Esophagus muscularis mucosa (tissue), 4 donors: ENCODE data around the gene NRP1. TPM values are rescaled to one million over a fixed set of nuclear protein-coding genes. Genes with fewer than 3 reads are reported as not detected.

Experiments used
- DNase-seq: peaks from one replicate; pipeline ENCODE4 v3.0.0-alpha.2; 2017; ENCODE audit errors: extremely low spot score
- H3K27ac ChIP-seq, 4 donors: fragments of 200-600 bp; sonication (generic); replicated peaks in 1 of 4; 1 replicate in 3 of 4; 2 replicates in 1 of 4; pipeline ENCODE4 v1.5.1; 2016 to 2019; ENCODE audit warnings: mild to moderate bottlenecking in 1 of 4
- H3K27me3 ChIP-seq, 4 donors: fragments of 200-600 bp; sonication (generic); one replicate each; pipeline versions ENCODE4 v1.5.1 to v1.6.0; 2016 to 2019
- H3K36me3 ChIP-seq, 4 donors: fragments of 200-600 bp; sonication (generic); one replicate each; pipeline ENCODE4 v1.5.1; 2016 to 2019
- H3K4me1 ChIP-seq, 4 donors: fragments of 200-600 bp; sonication (generic); one replicate each; pipeline ENCODE4 v1.5.1; 2016 to 2019
- H3K4me3 ChIP-seq, 4 donors: fragments of 200-600 bp; sonication (generic); 1 replicate in 2 of 4; 2 replicates in 2 of 4; pipeline ENCODE4 v1.5.1; 2016 to 2019; ENCODE audit warnings: mild to moderate bottlenecking in 4 of 4, moderate library complexity in 1 of 4
- H3K9me3 ChIP-seq, 4 donors: fragments of 200-600 bp; sonication (generic); 1 replicate in 3 of 4; 2 replicates in 1 of 4; pipeline ENCODE4 v1.5.1; 2016 to 2019
- EP300 ChIP-seq: sonication (generic); formaldehyde crosslinking; IDR thresholded peaks from one replicate; pipeline ENCODE4 v1.6.1; 2017; ENCODE audit warnings: antibody characterized with exemption
- POLR2A ChIP-seq: fragments of 450-650 bp; IDR thresholded peaks from one replicate; pipeline ENCODE4 v1.6.1; 2017; ENCODE audit warnings: antibody characterized with exemption, moderate library complexity, mild to moderate bottlenecking, low read depth
- POLR2AphosphoS5 ChIP-seq, 2 donors: sonication (generic); formaldehyde crosslinking; IDR thresholded peaks; one replicate each; pipeline ENCODE4 v1.6.1; 2017; ENCODE audit warnings: antibody characterized with exemption in 2 of 2
- WGBS: methylation state at CpG from one replicate; pipeline ENCODE4 v1.1.5; 2018; 5-methylcytosine and 5-hydroxymethylcytosine counted together
- intact Hi-C: fragments of 100-400 bp; cut with DNase I; formaldehyde crosslinking; loops from one replicate; pipeline ENCODE4 v1.15.1; 2023
- total RNA-seq, 4 donors: library from RNA; depleted of rRNA; stranded (reverse); fragments of >200 nt; gene quantifications; one replicate each; pipeline versions ENCODE4 v1.1.0 to v1.2.1, GENCODE V29; 2016
- TF ChIP-seq, protein P1 (sequence below), 3 experiments: fragments of 200-600 bp in 2 of 3; fragments of 450-650 bp in 1 of 3; sonication (generic) in 2 of 3; IDR thresholded peaks; one replicate each; pipeline ENCODE4 v1.5.1; 2017 to 2019; ENCODE audit warnings: antibody characterized with exemption in 3 of 3, mild to moderate bottlenecking in 2 of 3, moderate library complexity in 1 of 3

Gene NRP1
- total RNA-seq, 4 donors from 2014 or later, result 36.5 to 64.4 (median 54.1) TPM

- no peaks in the 10 kb centered on the region for H3K4me1 ChIP-seq
- no peaks in the 10 kb centered on the region for H3K27me3 ChIP-seq
- TF ChIP-seq, protein P1, sequence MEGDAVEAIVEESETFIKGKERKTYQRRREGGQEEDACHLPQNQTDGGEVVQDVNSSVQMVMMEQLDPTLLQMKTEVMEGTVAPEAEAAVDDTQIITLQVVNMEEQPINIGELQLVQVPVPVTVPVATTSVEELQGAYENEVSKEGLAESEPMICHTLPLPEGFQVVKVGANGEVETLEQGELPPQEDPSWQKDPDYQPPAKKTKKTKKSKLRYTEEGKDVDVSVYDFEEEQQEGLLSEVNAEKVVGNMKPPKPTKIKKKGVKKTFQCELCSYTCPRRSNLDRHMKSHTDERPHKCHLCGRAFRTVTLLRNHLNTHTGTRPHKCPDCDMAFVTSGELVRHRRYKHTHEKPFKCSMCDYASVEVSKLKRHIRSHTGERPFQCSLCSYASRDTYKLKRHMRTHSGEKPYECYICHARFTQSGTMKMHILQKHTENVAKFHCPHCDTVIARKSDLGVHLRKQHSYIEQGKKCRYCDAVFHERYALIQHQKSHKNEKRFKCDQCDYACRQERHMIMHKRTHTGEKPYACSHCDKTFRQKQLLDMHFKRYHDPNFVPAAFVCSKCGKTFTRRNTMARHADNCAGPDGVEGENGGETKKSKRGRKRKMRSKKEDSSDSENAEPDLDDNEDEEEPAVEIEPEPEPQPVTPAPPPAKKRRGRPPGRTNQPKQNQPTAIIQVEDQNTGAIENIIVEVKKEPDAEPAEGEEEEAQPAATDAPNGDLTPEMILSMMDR (IDR thresholded peaks at IDR 0.05), result no peak
- TF ChIP-seq POLR2A (no peak), EP300 (no peak), POLR2AphosphoS5 (IDR thresholded peaks at IDR 0.05) (no peak)
- H3K9me3 ChIP-seq, result no peaks in the 10 kb centered on the region
- peaks cover 12 to 90% (median 47%) of the 10 kb centered on the region in 4 donors for H3K36me3 ChIP-seq
- no peak for DNase-seq
- intact Hi-C loops, result no loop called here
- WGBS, result 91% methylated on average over 9 of the region's 9 CpGs
- H3K4me3 ChIP-seq, result no peak overlapping the region
- no peak overlapping the region for H3K27ac ChIP-seq
These were observed 147.0 kb downstream of the NRP1 start for GRCh38 chr10:33187427-33187999.

GRCh38 chr10:33186150-33186549 lies 148.3 kb downstream of the NRP1 start:
- TF ChIP-seq POLR2AphosphoS5 (IDR thresholded peaks at IDR 0.05) (no peak), POLR2A (no peak), EP300 (no peak)
- TF ChIP-seq, protein P1 (IDR thresholded peaks at IDR 0.05), result no peak
- no peaks in the 10 kb centered on the region for H3K27me3 ChIP-seq
- no peaks in the 10 kb centered on the region for H3K4me1 ChIP-seq
- H3K36me3 ChIP-seq, result peaks cover 25 to 92% (median 57%) of the 10 kb centered on the region in 4 donors
- no peak overlapping the region for H3K4me3 ChIP-seq
- DNase-seq, result no peak
- intact Hi-C loops, result no loop called here
- H3K9me3 ChIP-seq, result no peaks in the 10 kb centered on the region
- H3K27ac ChIP-seq, result no peak overlapping the region
- 95% methylated on average over 7 of the region's 7 CpGs for WGBS

DNA sequence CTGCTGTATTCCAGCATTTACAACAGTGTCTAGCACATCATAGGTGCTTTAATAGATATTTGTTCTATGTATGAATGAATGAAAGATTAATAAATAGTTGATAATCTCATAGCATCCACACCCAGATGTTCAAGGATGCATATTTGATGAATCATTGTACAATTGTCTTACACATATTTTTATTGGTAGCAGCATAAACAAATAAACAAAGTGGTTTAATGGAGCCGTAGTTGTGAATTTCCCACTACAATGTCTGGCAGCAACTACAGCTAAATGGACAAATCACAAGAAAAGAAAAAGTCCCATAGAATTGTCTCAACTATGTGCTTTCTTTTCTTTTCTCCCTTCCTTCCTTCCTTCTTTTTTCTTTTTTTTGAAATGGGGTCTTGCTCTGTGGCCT lies 150.8 kb downstream of the NRP1 start:
- no peak for DNase-seq

GRCh38 chr10:33180921-33181320 lies 153.5 kb downstream of the NRP1 start:
- Histone ChIP-seq H3K4me1 (peaks cover 0 to 10% (median 6%) of the 10 kb centered on the region in 4 donors), H3K27ac (no peak overlapping the region), H3K27me3 (no peaks in the 10 kb centered on the region), H3K36me3 (peaks cover 29 to 73% (median 55%) of the 10 kb centered on the region in 4 donors), H3K9me3 (no peaks in the 10 kb centered on the region), H3K4me3 (no peak overlapping the region)
- DNase-seq, result no peak
- intact Hi-C loops, result no loop called here
- WGBS, result 83% methylated on average over 3 of the region's 3 CpGs
- TF ChIP-seq EP300, result no peak
- TF ChIP-seq POLR2A, result no peak
- TF ChIP-seq, protein P1 (IDR thresholded peaks at IDR 0.05), result no peak
- no peak for TF ChIP-seq POLR2AphosphoS5 (IDR thresholded peaks at IDR 0.05)

More for the DNA sequence above, 150.8 kb downstream of the NRP1 start:
- intact Hi-C loops, result no loop called here
- H3K27ac ChIP-seq, result no peak overlapping the region
- H3K36me3 ChIP-seq, result peaks cover 29 to 99% (median 72%) of the 10 kb centered on the region in 4 donors
- WGBS, result 63% methylated on average over 1 of the region's 1 CpG
- peaks cover 0 to 4% (median 3%) of the 10 kb centered on the region in 4 donors for H3K4me1 ChIP-seq
- TF ChIP-seq POLR2AphosphoS5 (IDR thresholded peaks at IDR 0.05) (no peak), POLR2A (no peak), EP300 (no peak)
- TF ChIP-seq, protein P1 (IDR thresholded peaks at IDR 0.05), result no peak
- no peaks in the 10 kb centered on the region for H3K9me3 ChIP-seq
- H3K27me3 ChIP-seq, result no peaks in the 10 kb centered on the region
- H3K4me3 ChIP-seq, result no peak overlapping the region

GRCh38 chr10:33180390-33180789 lies 154.1 kb downstream of the NRP1 start:
- H3K27ac ChIP-seq, result no peak overlapping the region
- DNase-seq, result no peak

More at GRCh38 chr10:33180390-33180789, 154.1 kb downstream of the NRP1 start:
- Histone ChIP-seq H3K9me3 (no peaks in the 10 kb centered on the region), H3K36me3 (peaks cover 29 to 67% (median 51%) of the 10 kb centered on the region in 4 donors), H3K27me3 (no peaks in the 10 kb centered on the region), H3K4me1 (peaks cover 0 to 10% (median 6%) of the 10 kb centered on the region in 4 donors), H3K4me3 (no peak overlapping the region)
- intact Hi-C loops, result no loop called here
- 93% methylated on average over 5 of the region's 5 CpGs for WGBS
- TF ChIP-seq POLR2AphosphoS5 (IDR thresholded peaks at IDR 0.05) (no peak), POLR2A (no peak), EP300 (no peak)
- TF ChIP-seq, protein P1 (IDR thresholded peaks at IDR 0.05), result no peak
